GM12874 (cell line): ENCODE measurements around the gene RLBP1.

Experiments used
- CTCF ChIP-seq: IDR thresholded peaks from 2 replicates; pipeline ENCODE4 v1.5.1; 2011; ENCODE audit warnings: low read depth, mild to moderate bottlenecking, control low read depth, low read length, moderate library complexity; ENCODE audit not compliant: insufficient read depth

Gene RLBP1

GRCh38 chr15:89196241-89196640 is 25.1 kb downstream of the RLBP1 start:
- no peak for TF ChIP-seq CTCF

- TF ChIP-seq CTCF = no peak
Observed at GRCh38 chr15:89195836-89196235, 25.5 kb downstream of the RLBP1 start.

GRCh38 chr15:89194608-89195007 is 26.8 kb downstream of the RLBP1 start:
- no peak for TF ChIP-seq CTCF

- no peak for TF ChIP-seq CTCF
Observed at GRCh38 chr15:89192766-89193165, 28.6 kb downstream of the RLBP1 start.

- no peak for TF ChIP-seq CTCF
Observed at GRCh38 chr15:89192136-89192535, 29.2 kb downstream of the RLBP1 start.

GRCh38 chr15:89187986-89188514 is 33.3 kb downstream of the RLBP1 start:
- no peak for TF ChIP-seq CTCF

GRCh38 chr15:89187301-89187985 is 33.9 kb downstream of the RLBP1 start:
- TF ChIP-seq CTCF = no peak

- TF ChIP-seq CTCF = no peak
Observed at GRCh38 chr15:89186803-89187202, 34.6 kb downstream of the RLBP1 start.
